ENCODE measurements around the gene GALNS. TPM values are rescaled to one million over a fixed set of nuclear protein-coding genes. Genes with fewer than 3 reads are reported as not detected.
A peak's percentile ranks its signal among the peaks of the same experiment; 100 is the strongest.

The GALNS gene
- total and polyA plus RNA-seq, 2 of the 13 experiments (the other 11 are each of a cell fraction or from before 2014, with no cell fraction given) = 9.2 to 9.8 TPM

- Histone ChIP-seq H3K79me2 (ENCODE audit: insufficient read depth, low read length) (peaks cover 12% of the 10 kb centered on the region), H3K4me2 (ENCODE audit: low read depth, low read length) (peak overlapping the region; percentile 80), H3K27ac (ENCODE audit: extremely low read length, insufficient read depth, low read length) (peak overlapping the region; percentile 62), H3K36me3 (replicated peaks in 1 of 2; ENCODE audit: control insufficient read depth in 1 of 2, insufficient read depth in 2 of 2, low read length in 2 of 2) (peaks cover 12 to 28% of the 10 kb centered on the region in 2 experiments), H4K20me1 (ENCODE audit: insufficient read depth, low read length) (no peaks in the 10 kb centered on the region), H3K9me3 (ENCODE audit: low read length) (no peaks in the 10 kb centered on the region), H3K9ac (ENCODE audit: insufficient read depth, low read depth, low read length) (peak overlapping the region; percentile 82), H3K4me3 (replicated peaks in 1 of 3; ENCODE audit: insufficient read depth in 1 of 3, low read depth in 2 of 3, low read length in 3 of 3) (peak overlapping the region; percentile 68 to 100 (median 98)), H2AFZ (ENCODE audit: low read length) (no peak overlapping the region), H3K4me1 (ENCODE audit: insufficient read depth, low read length) (peaks cover 15% of the 10 kb centered on the region), H3K27me3 (ENCODE audit: control insufficient read depth in 1 of 2, insufficient read depth in 2 of 2, low read length in 2 of 2) (no peaks in the 10 kb centered on the region; a peak in 1 of 5 replicates)
- no TSS peak for BruUV-seq (replicated peaks)
- DNase-seq (ENCODE audit: low spot score) (peak; percentile 75), ATAC-seq (peak; percentile 83), FAIRE-seq (peak; percentile 93)
- POLR2A ChIA-PET = interaction anchor here (1.0 to 2.3 kb wide), 6 partner anchors 46 to 313 kb away, joined by 3 to 29 read pairs (median 8); partner anchors contain the start of genes APRT, CDH15 and PIEZO1
- WGBS (ENCODE audit: low lambda C conversion rate) = 12% methylated on average over 12 of the region's 12 CpGs
- CTCF ChIA-PET (ENCODE audit: low intra/inter-chr PET ratio, low total read pairs) = interaction anchor here (1.5 to 2.3 kb wide), 4 partner anchors 18 to 120 kb away, joined by 8 to 22 read pairs (median 12); no protein-coding TSS in a partner anchor
- in situ Hi-C loops (cut with HindIII; ENCODE audit: extremely low pct_ligation_motif_present, low pct_unique_long_range_greater_than_20kb) = loop anchor here (5.0 kb wide), 2 partner anchors 46 to 101 kb away; partner anchors contain the start of gene APRT
- intact Hi-C loops (cut with micrococcal nuclease; ENCODE audit: unreplicated experiment) = loop anchor here (1.0 to 5.0 kb wide), 3 partner anchors 19 to 101 kb away; no protein-coding TSS in a partner anchor
- no peak for TF ChIP-seq THYN1 (CRISPR knock-in tag; IDR thresholded peaks at IDR 0.05; ENCODE audit: borderline replicate concordance, low read depth)
- 0 out of 2 replicates have a peak, but pooled peaks have one; percentile 16 for TF ChIP-seq SKIL (CRISPR knock-in tag; IDR thresholded peaks at IDR 0.05; ENCODE audit: borderline replicate concordance)
- TF ChIP-seq ZBTB21 (CRISPR knock-in tag; IDR thresholded peaks at IDR 0.05) = no peak
- TF ChIP-seq SAP130 (CRISPR knock-in tag; IDR thresholded peaks at IDR 0.05; ENCODE audit: low read depth) = peak; percentile 80
- TF ChIP-seq ZNF296 (CRISPR knock-in tag; conservative IDR thresholded peaks at IDR 0.05) = no peak
- TF ChIP-seq ZSCAN21 (CRISPR knock-in tag; IDR thresholded peaks at IDR 0.05; ENCODE audit: borderline replicate concordance) = peak; percentile 24; the same call in 1 of the 2 replicates
- no peak for TF ChIP-seq GMEB1 (CRISPR knock-in tag; IDR thresholded peaks at IDR 0.05; ENCODE audit: borderline replicate concordance)
- TF ChIP-seq NFATC3 (CRISPR knock-in tag; IDR thresholded peaks at IDR 0.05) = 0 out of 2 replicates have a peak, but pooled peaks have one; percentile 9
- TF ChIP-seq ZNF740 (CRISPR knock-in tag; IDR thresholded peaks at IDR 0.05) = no peak
- TF ChIP-seq ZBTB33 (CRISPR knock-in tag; IDR thresholded peaks at IDR 0.05) = peak; percentile 30; the same call in 1 of the 2 replicates
- no peak for TF ChIP-seq GABPA (IDR thresholded peaks at IDR 0.05; ENCODE audit: low read depth, low read length)
- no peak for TF ChIP-seq GABPA (CRISPR knock-in tag; IDR thresholded peaks at IDR 0.05; ENCODE audit: low read depth)
- TF ChIP-seq MBD4 (IDR thresholded peaks at IDR 0.05; ENCODE audit: borderline replicate concordance, low read length) = no peak
- TF ChIP-seq ZNF879 (CRISPR knock-in tag; IDR thresholded peaks at IDR 0.05) = no peak
- peak; percentile 16; the same call in 1 of the 2 replicates for TF ChIP-seq MXD1 (CRISPR knock-in tag; IDR thresholded peaks at IDR 0.05)
- TF ChIP-seq ZBTB3 (CRISPR knock-in tag; IDR thresholded peaks at IDR 0.05; ENCODE audit: borderline replicate concordance, low read depth) = no peak
- no peak for TF ChIP-seq EHMT2 (IDR thresholded peaks at IDR 0.05; ENCODE audit: borderline replicate concordance, low read depth, low read length)
Observed at GRCh38 chr16:88857728-88858339, 1.1 kb upstream of the GALNS start.
